ENCODE results near the gene ERICH4. TPM values are rescaled to one million over a fixed set of nuclear protein-coding genes. Genes with fewer than 3 reads are reported as not detected.

ERICH4 gene
- total RNA-seq, 4 donors from 2014 or later: not detected

DNA sequence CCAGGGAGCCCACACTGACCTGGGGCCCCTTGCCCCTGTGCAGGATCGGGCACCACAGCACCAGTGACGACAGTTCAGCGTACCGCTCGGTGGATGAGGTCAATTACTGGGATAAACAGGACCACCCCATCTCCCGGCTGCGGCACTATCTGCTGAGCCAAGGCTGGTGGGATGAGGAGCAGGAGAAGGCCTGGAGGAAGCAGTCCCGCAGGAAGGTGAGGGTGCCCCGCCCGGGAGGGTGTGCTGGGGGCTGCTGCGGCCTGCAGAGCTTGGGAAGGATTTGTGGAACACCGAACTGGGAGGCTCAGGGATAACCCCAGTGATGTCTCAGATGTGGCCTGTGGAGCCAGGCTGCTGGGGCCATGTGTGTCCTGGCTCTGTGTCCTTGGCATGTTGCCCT lies 20.0 kb upstream of the ERICH4 start:
- TF ChIP-seq, protein P1, sequence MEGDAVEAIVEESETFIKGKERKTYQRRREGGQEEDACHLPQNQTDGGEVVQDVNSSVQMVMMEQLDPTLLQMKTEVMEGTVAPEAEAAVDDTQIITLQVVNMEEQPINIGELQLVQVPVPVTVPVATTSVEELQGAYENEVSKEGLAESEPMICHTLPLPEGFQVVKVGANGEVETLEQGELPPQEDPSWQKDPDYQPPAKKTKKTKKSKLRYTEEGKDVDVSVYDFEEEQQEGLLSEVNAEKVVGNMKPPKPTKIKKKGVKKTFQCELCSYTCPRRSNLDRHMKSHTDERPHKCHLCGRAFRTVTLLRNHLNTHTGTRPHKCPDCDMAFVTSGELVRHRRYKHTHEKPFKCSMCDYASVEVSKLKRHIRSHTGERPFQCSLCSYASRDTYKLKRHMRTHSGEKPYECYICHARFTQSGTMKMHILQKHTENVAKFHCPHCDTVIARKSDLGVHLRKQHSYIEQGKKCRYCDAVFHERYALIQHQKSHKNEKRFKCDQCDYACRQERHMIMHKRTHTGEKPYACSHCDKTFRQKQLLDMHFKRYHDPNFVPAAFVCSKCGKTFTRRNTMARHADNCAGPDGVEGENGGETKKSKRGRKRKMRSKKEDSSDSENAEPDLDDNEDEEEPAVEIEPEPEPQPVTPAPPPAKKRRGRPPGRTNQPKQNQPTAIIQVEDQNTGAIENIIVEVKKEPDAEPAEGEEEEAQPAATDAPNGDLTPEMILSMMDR (IDR thresholded peaks at IDR 0.05): no peak
- DNase-seq (ENCODE audit: low spot score) (no peak), ATAC-seq (ENCODE audit: low FRiP score) (no peak)

DNA sequence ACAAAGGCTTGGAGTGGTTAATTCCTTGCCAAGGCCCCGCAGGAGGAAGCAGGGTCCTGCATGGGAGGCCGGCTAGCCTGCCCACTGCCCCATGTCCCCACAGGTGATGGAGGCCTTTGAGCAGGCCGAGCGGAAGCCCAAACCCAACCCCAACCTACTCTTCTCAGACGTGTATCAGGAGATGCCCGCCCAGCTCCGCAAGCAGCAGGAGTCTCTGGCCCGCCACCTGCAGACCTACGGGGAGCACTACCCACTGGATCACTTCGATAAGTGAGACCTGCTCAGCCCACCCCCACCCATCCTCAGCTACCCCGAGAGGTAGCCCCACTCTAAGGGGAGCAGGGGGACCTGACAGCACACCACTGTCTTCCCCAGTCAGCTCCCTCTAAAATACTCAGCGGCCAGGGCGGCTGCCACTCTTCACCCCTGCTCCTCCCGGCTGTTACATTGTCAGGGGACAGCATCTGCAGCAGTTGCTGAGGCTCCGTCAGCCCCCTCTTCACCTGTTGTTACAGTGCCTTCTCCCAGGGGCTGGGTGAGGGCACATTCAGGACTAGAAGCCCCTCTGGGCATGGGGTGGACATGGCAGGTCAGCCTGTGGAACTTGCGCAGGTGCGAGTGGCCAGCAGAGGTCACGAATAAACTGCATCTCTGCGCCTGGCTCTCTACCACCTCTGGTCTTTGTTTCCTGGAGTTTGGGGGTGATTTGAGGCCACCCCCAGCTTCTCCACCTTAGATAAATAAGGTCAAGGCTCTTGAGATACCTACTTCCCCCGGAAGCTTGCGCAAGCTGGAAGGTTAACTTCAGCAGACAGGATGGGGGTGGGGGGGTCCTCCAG lies 18.4 kb upstream of the ERICH4 start:
- TF ChIP-seq, protein P1 (IDR thresholded peaks at IDR 0.05): no peak
- ATAC-seq (ENCODE audit: low FRiP score) (no peak), DNase-seq (ENCODE audit: low spot score) (no peak)

GRCh38 chr19:41425174-41426115 lies 17.5 kb upstream of the ERICH4 start:
- DNase-seq (ENCODE audit: low spot score) (no peak), ATAC-seq (ENCODE audit: low FRiP score) (no peak)
- TF ChIP-seq, protein P1 (IDR thresholded peaks at IDR 0.05): no peak

GRCh38 chr19:41426116-41426841 lies 16.7 kb upstream of the ERICH4 start:
- DNase-seq (ENCODE audit: low spot score) (no peak), ATAC-seq (ENCODE audit: low FRiP score) (peak; percentile 8)
- TF ChIP-seq, protein P1 (IDR thresholded peaks at IDR 0.05): no peak

GRCh38 chr19:41426952-41427646 lies 15.9 kb upstream of the ERICH4 start, which contains the start of gene B3GNT8:
Gene B3GNT8 (minus strand): TSS chr19:41427374. CDS start chr19:41426778, 596 bp downstream.
- ATAC-seq (ENCODE audit: low FRiP score): peak; percentile 88
- DNase-seq (ENCODE audit: low spot score): no peak
- TF ChIP-seq, protein P1 (IDR thresholded peaks at IDR 0.05): no peak
